Osteoblast (primary cell): ENCODE results near the gene PTPN3. TPM values are rescaled to one million over a fixed set of nuclear protein-coding genes. Genes with fewer than 3 reads are reported as not detected.
A peak's percentile ranks its signal among the peaks of the same experiment; 100 is the strongest.
"Not testable (repeated sequence)": the region's sequence is repeated elsewhere in the genome, so short reads cannot be mapped to it uniquely, and the experiment has no call there.

ENCODE experiments used
- DNase-seq: peaks from one replicate; pipeline ENCODE4 v3.0.0; 2011; ENCODE audit warnings: low spot score, mixed read lengths; ENCODE audit not compliant: insufficient read length; ENCODE audit errors: missing footprints
- H2AFZ ChIP-seq: 2 replicates; pipeline ENCODE4 v1.6.0; 2011; ENCODE audit warnings: mild to moderate bottlenecking, low read length
- H3K27ac ChIP-seq: 2 replicates; pipeline ENCODE4 v1.5.1; 2011; ENCODE audit warnings: mild to moderate bottlenecking, low read depth, low read length, moderate library complexity
- H3K27me3 ChIP-seq: 2 replicates; pipeline ENCODE4 v1.6.0; 2012; ENCODE audit warnings: mild to moderate bottlenecking, control low read depth, inconsistent platforms, low read length, moderate library complexity; ENCODE audit not compliant: insufficient read depth
- H3K36me3 ChIP-seq: 2 replicates; pipeline ENCODE4 v1.5.1; 2011; ENCODE audit warnings: mild to moderate bottlenecking, low read length, control low read depth, moderate library complexity; ENCODE audit not compliant: insufficient read depth
- H3K4me1 ChIP-seq: 2 replicates; pipeline ENCODE4 v1.5.1; 2011; ENCODE audit warnings: mild to moderate bottlenecking, low read length, control low read depth, moderate library complexity; ENCODE audit not compliant: insufficient read depth
- H3K4me2 ChIP-seq: 2 replicates; pipeline ENCODE4 v1.6.0; 2011; ENCODE audit warnings: mild to moderate bottlenecking, low read length; ENCODE audit not compliant: insufficient read depth
- H3K4me3 ChIP-seq: fragments of 200-600 bp; sonication (generic); 3 replicates; pipeline ENCODE4 v1.5.1; 2012; ENCODE audit warnings: mild to moderate bottlenecking, low read length, inconsistent platforms; ENCODE audit not compliant: insufficient read depth
- H3K79me2 ChIP-seq: 2 replicates; pipeline ENCODE4 v1.6.0; 2012; ENCODE audit warnings: mild to moderate bottlenecking, low read length, control low read depth, inconsistent platforms; ENCODE audit not compliant: insufficient read depth
- H3K9me3 ChIP-seq: 2 replicates; pipeline ENCODE4 v1.5.1; 2011; ENCODE audit warnings: low read depth, low read length, control low read depth
- H4K20me1 ChIP-seq: 2 replicates; pipeline ENCODE4 v1.6.0; 2012; ENCODE audit warnings: mild to moderate bottlenecking, low read length, control low read depth; ENCODE audit not compliant: insufficient read depth
- total RNA-seq: library from RNA; depleted of rRNA; stranded (reverse); fragments of >200 nt; gene quantifications from 2 replicates; pipeline ENCODE4 v1.2.3, GENCODE V29; 2012
- TF ChIP-seq, protein P1 (sequence below): IDR thresholded peaks from 2 replicates; pipeline ENCODE4 v1.5.1; 2011; ENCODE audit warnings: mild to moderate bottlenecking, low read depth, low read length, moderate library complexity; ENCODE audit errors: extremely low read depth

The PTPN3 gene, protein sequence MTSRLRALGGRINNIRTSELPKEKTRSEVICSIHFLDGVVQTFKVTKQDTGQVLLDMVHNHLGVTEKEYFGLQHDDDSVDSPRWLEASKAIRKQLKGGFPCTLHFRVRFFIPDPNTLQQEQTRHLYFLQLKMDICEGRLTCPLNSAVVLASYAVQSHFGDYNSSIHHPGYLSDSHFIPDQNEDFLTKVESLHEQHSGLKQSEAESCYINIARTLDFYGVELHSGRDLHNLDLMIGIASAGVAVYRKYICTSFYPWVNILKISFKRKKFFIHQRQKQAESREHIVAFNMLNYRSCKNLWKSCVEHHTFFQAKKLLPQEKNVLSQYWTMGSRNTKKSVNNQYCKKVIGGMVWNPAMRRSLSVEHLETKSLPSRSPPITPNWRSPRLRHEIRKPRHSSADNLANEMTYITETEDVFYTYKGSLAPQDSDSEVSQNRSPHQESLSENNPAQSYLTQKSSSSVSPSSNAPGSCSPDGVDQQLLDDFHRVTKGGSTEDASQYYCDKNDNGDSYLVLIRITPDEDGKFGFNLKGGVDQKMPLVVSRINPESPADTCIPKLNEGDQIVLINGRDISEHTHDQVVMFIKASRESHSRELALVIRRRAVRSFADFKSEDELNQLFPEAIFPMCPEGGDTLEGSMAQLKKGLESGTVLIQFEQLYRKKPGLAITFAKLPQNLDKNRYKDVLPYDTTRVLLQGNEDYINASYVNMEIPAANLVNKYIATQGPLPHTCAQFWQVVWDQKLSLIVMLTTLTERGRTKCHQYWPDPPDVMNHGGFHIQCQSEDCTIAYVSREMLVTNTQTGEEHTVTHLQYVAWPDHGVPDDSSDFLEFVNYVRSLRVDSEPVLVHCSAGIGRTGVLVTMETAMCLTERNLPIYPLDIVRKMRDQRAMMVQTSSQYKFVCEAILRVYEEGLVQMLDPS
- total RNA-seq, result 2.9 TPM in 2 replicates

- no peaks in the 10 kb centered on the region for H3K9me3 ChIP-seq
- peak; percentile 97 for DNase-seq
- no peak within 1 kb of the TSS for H3K27ac ChIP-seq
- peak within 1 kb of the TSS; percentile 74 for H2AFZ ChIP-seq
- TF ChIP-seq, protein P1, sequence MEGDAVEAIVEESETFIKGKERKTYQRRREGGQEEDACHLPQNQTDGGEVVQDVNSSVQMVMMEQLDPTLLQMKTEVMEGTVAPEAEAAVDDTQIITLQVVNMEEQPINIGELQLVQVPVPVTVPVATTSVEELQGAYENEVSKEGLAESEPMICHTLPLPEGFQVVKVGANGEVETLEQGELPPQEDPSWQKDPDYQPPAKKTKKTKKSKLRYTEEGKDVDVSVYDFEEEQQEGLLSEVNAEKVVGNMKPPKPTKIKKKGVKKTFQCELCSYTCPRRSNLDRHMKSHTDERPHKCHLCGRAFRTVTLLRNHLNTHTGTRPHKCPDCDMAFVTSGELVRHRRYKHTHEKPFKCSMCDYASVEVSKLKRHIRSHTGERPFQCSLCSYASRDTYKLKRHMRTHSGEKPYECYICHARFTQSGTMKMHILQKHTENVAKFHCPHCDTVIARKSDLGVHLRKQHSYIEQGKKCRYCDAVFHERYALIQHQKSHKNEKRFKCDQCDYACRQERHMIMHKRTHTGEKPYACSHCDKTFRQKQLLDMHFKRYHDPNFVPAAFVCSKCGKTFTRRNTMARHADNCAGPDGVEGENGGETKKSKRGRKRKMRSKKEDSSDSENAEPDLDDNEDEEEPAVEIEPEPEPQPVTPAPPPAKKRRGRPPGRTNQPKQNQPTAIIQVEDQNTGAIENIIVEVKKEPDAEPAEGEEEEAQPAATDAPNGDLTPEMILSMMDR, result no peak
- peaks cover 4% of the 10 kb centered on the region for H4K20me1 ChIP-seq
- H3K27me3 ChIP-seq, result peaks cover 56% of the 10 kb centered on the region
- peak within 1 kb of the TSS; percentile 79 for H3K4me2 ChIP-seq
- H3K4me3 ChIP-seq, result peak within 1 kb of the TSS; percentile 73
- no peaks in the 10 kb centered on the region for H3K36me3 ChIP-seq
- peaks cover 5% of the 10 kb centered on the region for H3K79me2 ChIP-seq
- peaks cover 5% of the 10 kb centered on the region for H3K4me1 ChIP-seq
Observed at GRCh38 chr9:109498195-109499092, at the start of gene PTPN3. Gene PTPN3, minus strand, starts transcription at chr9:109498307. Its CDS starts 34,873 bp downstream, at chr9:109463434.

DNA sequence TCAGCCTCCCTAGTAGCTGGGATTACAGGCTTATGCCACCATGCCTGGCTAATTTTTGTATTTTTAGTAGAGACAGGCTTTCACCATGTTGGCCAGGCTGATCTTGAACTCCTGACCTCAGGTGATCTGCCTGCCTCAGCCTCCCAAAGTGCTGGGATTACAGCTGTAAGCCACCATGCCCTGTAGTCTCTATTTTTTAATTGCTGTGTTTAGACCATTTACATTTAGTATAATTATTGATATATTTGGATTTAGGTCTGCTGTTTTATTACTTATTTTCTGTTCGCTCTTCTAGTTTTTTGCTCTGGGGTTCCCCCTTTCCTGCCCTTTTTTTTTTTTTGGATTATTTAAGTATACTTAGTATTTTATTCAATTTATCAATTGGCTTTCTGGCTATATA lies 46.8 kb upstream of the PTPN3 start:
- not testable (repeated sequence) for H3K79me2 ChIP-seq, H3K9me3 ChIP-seq, H3K36me3 ChIP-seq, H3K4me3 ChIP-seq, DNase-seq, H4K20me1 ChIP-seq, H3K27me3 ChIP-seq, H3K4me2 ChIP-seq, H3K27ac ChIP-seq, H2AFZ ChIP-seq, H3K4me1 ChIP-seq

GRCh38 chr9:109542922-109543321 lies 44.8 kb upstream of the PTPN3 start:
- H3K79me2 ChIP-seq, result no peaks in the 10 kb centered on the region
- H3K27me3 ChIP-seq, result peaks cover 16% of the 10 kb centered on the region
- H3K27ac ChIP-seq, result no peak overlapping the region
- H3K9me3 ChIP-seq, result peaks cover 2% of the 10 kb centered on the region
- H3K4me3 ChIP-seq, result no peak overlapping the region
- H3K4me2 ChIP-seq, result no peak overlapping the region
- no peaks in the 10 kb centered on the region for H4K20me1 ChIP-seq
- H3K36me3 ChIP-seq, result no peaks in the 10 kb centered on the region
- H2AFZ ChIP-seq, result no peak overlapping the region
- TF ChIP-seq, protein P1, result no peak
- DNase-seq, result no peak
- no peaks in the 10 kb centered on the region for H3K4me1 ChIP-seq

- Histone ChIP-seq H3K4me2 (no peak overlapping the region), H3K36me3 (no peaks in the 10 kb centered on the region), H3K4me3 (no peak overlapping the region), H2AFZ (no peak overlapping the region), H3K27ac (no peak overlapping the region), H4K20me1 (no peaks in the 10 kb centered on the region), H3K79me2 (no peaks in the 10 kb centered on the region), H3K27me3 (peaks cover 35% of the 10 kb centered on the region), H3K4me1 (no peaks in the 10 kb centered on the region), H3K9me3 (no peaks in the 10 kb centered on the region)
- TF ChIP-seq, protein P1, result no peak
- no peak for DNase-seq
Observed at GRCh38 chr9:109538346-109538745, 40.2 kb upstream of the PTPN3 start.
